Mesenchymal stem cell (in vitro differentiated cells and primary cell): ENCODE results near the gene NR5A2.

Experiments
- DNase-seq: peaks from one replicate; pipeline ENCODE4 v3.0.0-alpha.2; 2013
- H2AFZ ChIP-seq: one replicate; pipeline ENCODE4 v1.6.1; 2013; ENCODE audit warnings: low read depth, mild to moderate bottlenecking, control low read depth, inconsistent platforms, low read length, moderate library complexity
- H2AK5ac ChIP-seq: 2 replicates; pipeline ENCODE4 v1.6.1; 2013; ENCODE audit warnings: low read length, moderate library complexity, mild to moderate bottlenecking, inconsistent platforms; ENCODE audit not compliant: severe bottlenecking
- H2BK120ac ChIP-seq: one replicate; pipeline ENCODE4 v1.6.1; 2013; ENCODE audit warnings: low read depth, mild to moderate bottlenecking, inconsistent platforms, low read length, moderate library complexity
- H2BK12ac ChIP-seq, 2 experiments: one replicate each; pipeline ENCODE4 v1.6.1; 2013; ENCODE audit warnings: inconsistent platforms in 2 of 2, low read length in 2 of 2, mild to moderate bottlenecking in 2 of 2, moderate library complexity in 2 of 2, control low read depth in 1 of 2
- H2BK15ac ChIP-seq: one replicate; pipeline ENCODE4 v1.6.1; 2013; ENCODE audit warnings: mild to moderate bottlenecking, low read depth, inconsistent platforms; ENCODE audit not compliant: poor library complexity, severe bottlenecking
- H2BK5ac ChIP-seq: 2 replicates; pipeline ENCODE4 v1.6.1; 2013; ENCODE audit warnings: low read depth, mild to moderate bottlenecking, low read length, control low read depth, inconsistent platforms; ENCODE audit not compliant: poor library complexity, severe bottlenecking
- H3K14ac ChIP-seq, 2 experiments: one replicate each; pipeline ENCODE4 v1.6.1; 2013; ENCODE audit warnings: inconsistent platforms in 2 of 2, low read length in 2 of 2, control low read depth in 1 of 2, mild to moderate bottlenecking in 1 of 2, moderate library complexity in 1 of 2
- H3K18ac ChIP-seq, 2 experiments: one replicate each; pipeline ENCODE4 v1.6.1; 2013; ENCODE audit warnings: inconsistent platforms in 2 of 2, low read length in 2 of 2, control low read depth in 1 of 2, low read depth in 1 of 2, mild to moderate bottlenecking in 1 of 2
- H3K23ac ChIP-seq, 2 experiments: one replicate each; pipeline ENCODE4 v1.6.1; 2013; ENCODE audit warnings: inconsistent platforms in 2 of 2, low read length in 2 of 2, mild to moderate bottlenecking in 2 of 2, moderate library complexity in 2 of 2, control low read depth in 1 of 2
- H3K27ac ChIP-seq: 2 replicates; pipeline ENCODE4 v1.5.1; 2013; ENCODE audit warnings: mild to moderate bottlenecking, moderate library complexity, low read length, control low read depth, inconsistent platforms; ENCODE audit not compliant: poor library complexity, severe bottlenecking
- H3K27me3 ChIP-seq, 2 experiments: 2 replicates each; pipeline versions ENCODE4 v1.6.1 to v1.7.0; 2013; ENCODE audit warnings: low read length in 2 of 2, mild to moderate bottlenecking in 2 of 2, moderate library complexity in 2 of 2, control low read depth in 1 of 2, inconsistent platforms in 1 of 2; ENCODE audit not compliant: control insufficient read depth in 1 of 2, insufficient read depth in 1 of 2
- H3K36me3 ChIP-seq, 2 experiments: 2 replicates each; pipeline versions ENCODE4 v1.6.1 to v1.7.0; 2013; ENCODE audit warnings: low read length in 2 of 2, control low read depth in 1 of 2, inconsistent platforms in 1 of 2, low read depth in 1 of 2, mild to moderate bottlenecking in 1 of 2; ENCODE audit not compliant: insufficient read depth in 2 of 2, control insufficient read depth in 1 of 2
- H3K4ac ChIP-seq, 2 experiments: one replicate each; pipeline ENCODE4 v1.6.1; 2013; ENCODE audit warnings: inconsistent platforms in 2 of 2, low read length in 2 of 2, mild to moderate bottlenecking in 2 of 2, moderate library complexity in 2 of 2, control low read depth in 1 of 2, low read depth in 1 of 2
- H3K4me1 ChIP-seq: 2 replicates; pipeline ENCODE4 v1.6.1; 2013; ENCODE audit warnings: low read depth, low read length, control low read depth; ENCODE audit not compliant: control insufficient read depth, insufficient read depth
- H3K4me2 ChIP-seq: 2 replicates; pipeline ENCODE4 v1.6.1; 2013; ENCODE audit warnings: low read length, mild to moderate bottlenecking, inconsistent platforms; ENCODE audit not compliant: poor library complexity, severe bottlenecking
- H3K4me3 ChIP-seq, 2 experiments: 2 replicates each; pipeline versions ENCODE4 v1.5.1 to v1.7.0; 2013; ENCODE audit warnings: low read length in 2 of 2, mild to moderate bottlenecking in 2 of 2, control low read depth in 1 of 2, low read depth in 1 of 2; ENCODE audit not compliant: insufficient read depth in 1 of 2
- H3K79me1 ChIP-seq: replicated peaks from 2 replicates; pipeline ENCODE4 v1.6.1; 2013; ENCODE audit warnings: mild to moderate bottlenecking, control low read depth, low read length, inconsistent platforms; ENCODE audit not compliant: poor library complexity, severe bottlenecking
- H3K9ac ChIP-seq: 2 replicates; pipeline ENCODE4 v1.7.0; 2013; ENCODE audit warnings: mild to moderate bottlenecking, low read length, moderate library complexity
- H3K9me3 ChIP-seq: 2 replicates; pipeline ENCODE4 v1.7.0; 2013; ENCODE audit warnings: mild to moderate bottlenecking, low read length; ENCODE audit not compliant: control insufficient read depth
- H4K8ac ChIP-seq: one replicate; pipeline ENCODE4 v1.6.1; 2013; ENCODE audit warnings: inconsistent platforms, mild to moderate bottlenecking, low read length, moderate library complexity
- H4K91ac ChIP-seq: one replicate; pipeline ENCODE4 v1.6.1; 2013; ENCODE audit warnings: mild to moderate bottlenecking, low read length, inconsistent platforms
- WGBS: methylation state at CpG from one replicate; pipeline ENCODE4 v1.1.7; 2013; ENCODE audit warnings: mixed read lengths; 5-methylcytosine and 5-hydroxymethylcytosine counted together

The NR5A2 gene

GRCh38 chr1:200108659-200109058, 81.1 kb downstream of the NR5A2 start:
- H2AK5ac ChIP-seq: no peak overlapping the region
- 39% methylated on average over 1 of the region's 1 CpG for WGBS
- no peaks in the 10 kb centered on the region for H3K79me1 ChIP-seq
- H3K9ac ChIP-seq: no peak overlapping the region
- no peak overlapping the region for H3K4me3 ChIP-seq
- no peak overlapping the region for H3K14ac ChIP-seq
- no peak overlapping the region for H3K4ac ChIP-seq
- H4K8ac ChIP-seq: no peak overlapping the region
- no peak overlapping the region for H3K4me2 ChIP-seq
- H3K9me3 ChIP-seq: no peaks in the 10 kb centered on the region
- no peak overlapping the region for H2BK12ac ChIP-seq
- no peak overlapping the region for H3K23ac ChIP-seq
- H2BK120ac ChIP-seq: no peak overlapping the region
- H3K4me1 ChIP-seq: no peaks in the 10 kb centered on the region
- H2BK15ac ChIP-seq: no peak overlapping the region
- H3K36me3 ChIP-seq: no peaks in the 10 kb centered on the region
- peaks cover 0 to 4% of the 10 kb centered on the region in 2 experiments for H3K27me3 ChIP-seq
- no peak overlapping the region for H3K18ac ChIP-seq
- H3K27ac ChIP-seq: no peak overlapping the region
- H4K91ac ChIP-seq: no peak overlapping the region
- H2AFZ ChIP-seq: no peak overlapping the region
- DNase-seq: no peak
- no peak overlapping the region for H2BK5ac ChIP-seq

GRCh38 chr1:200112290-200112689, 84.8 kb downstream of the NR5A2 start:
- no peak overlapping the region for H3K23ac ChIP-seq
- no peaks in the 10 kb centered on the region for H3K9me3 ChIP-seq
- H3K4me2 ChIP-seq: no peak overlapping the region
- no peak overlapping the region for H3K4me3 ChIP-seq
- H3K14ac ChIP-seq: no peak overlapping the region
- H2AK5ac ChIP-seq: no peak overlapping the region
- no peaks in the 10 kb centered on the region for H3K36me3 ChIP-seq
- DNase-seq: no peak
- H3K27ac ChIP-seq: no peak overlapping the region
- H4K8ac ChIP-seq: no peak overlapping the region
- H3K9ac ChIP-seq: no peak overlapping the region
- WGBS: 93% methylated on average over 2 of the region's 3 CpGs
- H3K4me1 ChIP-seq: no peaks in the 10 kb centered on the region
- no peaks in the 10 kb centered on the region for H3K79me1 ChIP-seq
- H3K18ac ChIP-seq: no peak overlapping the region
- H2BK12ac ChIP-seq: no peak overlapping the region
- H2BK15ac ChIP-seq: no peak overlapping the region
- H3K4ac ChIP-seq: no peak overlapping the region
- H2BK5ac ChIP-seq: no peak overlapping the region
- H2AFZ ChIP-seq: no peak overlapping the region
- no peak overlapping the region for H2BK120ac ChIP-seq
- no peak overlapping the region for H4K91ac ChIP-seq
- peaks cover 0 to 4% of the 10 kb centered on the region in 2 experiments for H3K27me3 ChIP-seq

- Histone ChIP-seq H4K8ac (no peak overlapping the region), H3K9ac (no peak overlapping the region), H3K27ac (no peak overlapping the region), H2BK15ac (no peak overlapping the region), H2AK5ac (no peak overlapping the region), H3K27me3 (peaks cover 0 to 4% of the 10 kb centered on the region in 2 experiments), H3K79me1 (no peaks in the 10 kb centered on the region), H2BK5ac (no peak overlapping the region), H3K9me3 (no peaks in the 10 kb centered on the region), H2AFZ (no peak overlapping the region), H3K18ac (no peak overlapping the region), H3K4me1 (no peaks in the 10 kb centered on the region), H2BK12ac (no peak overlapping the region), H3K23ac (no peak overlapping the region), H4K91ac (no peak overlapping the region), H3K36me3 (no peaks in the 10 kb centered on the region), H3K4me2 (no peak overlapping the region), H3K14ac (no peak overlapping the region), H2BK120ac (no peak overlapping the region), H3K4ac (no peak overlapping the region), H3K4me3 (no peak overlapping the region)
- 100% methylated on average over 1 of the region's 1 CpG for WGBS
- no peak for DNase-seq
These were observed 88.0 kb downstream of the NR5A2 start for GRCh38 chr1:200115532-200115931.

GRCh38 chr1:200116324-200116723, 88.8 kb downstream of the NR5A2 start:
- H3K9me3 ChIP-seq: no peaks in the 10 kb centered on the region
- no peak overlapping the region for H2BK15ac ChIP-seq
- H2AK5ac ChIP-seq: no peak overlapping the region
- no peak overlapping the region for H3K4ac ChIP-seq
- no peak overlapping the region for H3K23ac ChIP-seq
- DNase-seq: no peak
- H2AFZ ChIP-seq: no peak overlapping the region
- H3K4me2 ChIP-seq: no peak overlapping the region
- H3K4me1 ChIP-seq: no peaks in the 10 kb centered on the region
- no peaks in the 10 kb centered on the region for H3K79me1 ChIP-seq
- peaks cover 0 to 2% of the 10 kb centered on the region in 2 experiments for H3K27me3 ChIP-seq
- H3K14ac ChIP-seq: no peak overlapping the region
- no peak overlapping the region for H3K9ac ChIP-seq
- WGBS: no CpG with 5 or more reads among the region's 1 CpG
- no peak overlapping the region for H2BK120ac ChIP-seq
- no peak overlapping the region for H3K27ac ChIP-seq
- no peak overlapping the region for H2BK5ac ChIP-seq
- no peak overlapping the region for H3K4me3 ChIP-seq
- no peak overlapping the region for H3K18ac ChIP-seq
- H4K8ac ChIP-seq: no peak overlapping the region
- no peak overlapping the region for H2BK12ac ChIP-seq
- H3K36me3 ChIP-seq: no peaks in the 10 kb centered on the region
- no peak overlapping the region for H4K91ac ChIP-seq
